Jurkat, Clone E6-1 (cell line): ENCODE data around the gene NPHS1.

Experiments used
- DNase-seq: peaks from one replicate; pipeline ENCODE4 v3.0.0-alpha.2; 2011; ENCODE audit warnings: low read depth, low spot score
- H3K4me3 ChIP-seq: 2 replicates; pipeline ENCODE4 v1.5.1; 2011; ENCODE audit warnings: mild to moderate bottlenecking, low read length, control low read depth, moderate library complexity

Gene NPHS1

GRCh38 chr19:35792888-35793287, 59.4 kb downstream of the NPHS1 start:
- DNase-seq, result no peak

GRCh38 chr19:35792312-35792711, 60.0 kb downstream of the NPHS1 start:
- no peak overlapping the region for H3K4me3 ChIP-seq
- no peak for DNase-seq

More at GRCh38 chr19:35792888-35793287, 59.4 kb downstream of the NPHS1 start:
- H3K4me3 ChIP-seq, result no peak overlapping the region

DNA sequence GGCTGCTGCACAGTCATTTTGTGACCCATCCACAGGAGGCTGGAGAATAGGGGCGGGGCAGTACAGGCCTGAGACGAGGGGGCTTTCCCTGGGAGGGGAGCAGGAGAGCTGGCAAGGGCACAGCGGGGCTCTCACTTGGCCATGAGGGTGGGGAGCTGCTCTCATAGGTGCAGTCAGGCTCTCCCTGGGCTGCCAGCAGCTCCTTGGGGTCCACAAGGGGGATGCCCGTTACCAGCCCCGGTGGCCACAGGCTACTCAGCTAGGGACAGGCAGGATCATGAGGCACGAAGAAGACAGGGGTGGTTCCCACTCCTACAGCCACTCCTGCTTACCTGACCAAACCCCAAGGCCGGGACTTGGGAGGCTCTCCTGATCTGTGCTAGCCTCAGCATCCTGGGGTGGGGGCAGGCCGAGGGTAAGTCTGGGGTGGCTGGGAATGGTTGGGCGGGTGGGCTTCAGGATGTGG, 60.5 kb downstream of the NPHS1 start:
- H3K4me3 ChIP-seq, result no peak overlapping the region
- no peak for DNase-seq

GRCh38 chr19:35790981-35791813, 61.1 kb downstream of the NPHS1 start:
- no peak overlapping the region for H3K4me3 ChIP-seq
- DNase-seq, result no peak

DNA sequence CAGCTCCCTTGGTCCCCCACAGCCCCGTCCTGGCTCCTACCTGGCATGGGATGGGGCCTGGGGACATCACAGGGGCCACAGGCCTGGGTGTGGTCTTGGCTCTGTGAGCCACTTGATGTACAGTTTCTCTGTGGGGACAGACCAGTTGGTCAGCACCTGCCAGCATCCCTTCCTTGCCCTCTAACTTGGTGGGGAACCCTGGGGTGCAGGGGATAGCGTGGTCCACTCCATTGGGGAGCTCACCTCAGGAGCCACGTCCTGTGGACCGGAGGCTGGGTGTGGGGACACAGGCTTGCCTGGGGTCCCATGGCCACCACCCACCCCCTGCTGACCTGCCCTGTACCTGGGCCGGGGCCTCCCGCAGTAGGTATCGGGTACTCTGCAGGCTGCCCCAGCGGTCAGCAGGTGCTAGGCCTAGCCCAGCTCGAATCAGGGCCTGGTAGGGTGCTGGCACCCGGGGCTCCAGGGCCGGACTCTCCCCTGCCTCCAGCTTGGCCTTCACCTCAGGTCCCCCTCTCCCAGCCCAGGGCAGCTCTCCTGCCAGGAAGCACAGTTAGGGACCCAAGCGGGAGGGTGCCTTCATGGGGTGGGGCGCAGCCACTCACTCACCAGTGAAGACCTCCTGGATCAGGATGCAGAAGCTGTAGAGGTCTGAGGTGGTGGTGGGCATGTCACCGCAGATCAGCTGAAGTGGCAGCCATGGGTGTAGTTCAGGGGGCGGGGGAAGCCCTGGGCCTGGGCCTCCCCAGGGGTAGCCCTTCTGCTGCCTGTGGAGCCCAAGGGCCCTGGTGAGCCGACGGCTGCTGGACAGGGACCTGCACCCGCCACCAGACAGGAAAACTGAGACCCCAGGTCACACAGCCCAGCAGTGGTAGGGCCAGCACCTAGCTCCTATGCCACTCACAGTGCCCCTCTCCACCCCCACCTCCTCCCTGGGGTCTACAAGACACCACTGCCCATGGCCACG, 62.0 kb downstream of the NPHS1 start:
- no peak overlapping the region for H3K4me3 ChIP-seq
- DNase-seq, result no peak

DNA sequence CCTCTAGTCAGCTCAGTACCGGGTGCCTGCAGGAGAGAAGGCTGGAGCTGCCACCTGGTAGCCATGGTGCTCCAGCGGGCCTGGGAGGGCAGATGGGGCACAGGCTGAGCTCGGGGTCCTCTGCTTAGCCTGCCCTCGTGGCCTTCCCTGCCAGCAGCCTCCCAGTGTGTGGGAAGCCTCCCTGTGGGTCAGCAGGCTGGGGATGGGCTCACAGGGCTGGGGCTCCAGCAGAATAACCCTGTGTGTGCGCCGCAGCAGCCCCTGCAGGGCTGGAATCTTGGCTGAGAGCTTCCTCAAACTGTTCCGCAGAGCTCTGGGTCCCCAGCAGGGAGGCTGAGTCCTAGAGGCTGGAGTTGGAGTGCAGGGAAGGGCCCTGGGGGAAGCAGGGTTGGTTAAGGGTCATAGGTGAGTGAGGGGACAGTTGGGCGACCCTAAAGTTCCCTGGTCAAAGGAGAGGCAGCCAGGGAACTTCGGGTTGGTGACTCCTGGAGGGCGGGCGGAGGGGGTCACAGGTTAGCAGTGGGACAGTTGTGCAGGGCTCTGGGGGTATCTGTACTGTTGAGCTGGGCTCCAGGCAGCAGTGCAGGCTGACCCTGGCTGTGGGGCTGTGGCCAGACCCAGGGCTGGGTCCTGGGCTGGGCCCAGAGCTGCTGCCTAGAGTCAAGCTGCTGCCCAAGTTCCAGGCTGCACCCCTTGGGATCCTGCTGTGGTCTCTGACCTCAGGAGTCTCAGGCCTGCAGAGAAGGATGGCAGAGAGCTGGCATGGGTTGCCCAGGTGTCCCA, 62.9 kb downstream of the NPHS1 start:
- DNase-seq, result no peak
- H3K4me3 ChIP-seq, result no peak overlapping the region

DNA sequence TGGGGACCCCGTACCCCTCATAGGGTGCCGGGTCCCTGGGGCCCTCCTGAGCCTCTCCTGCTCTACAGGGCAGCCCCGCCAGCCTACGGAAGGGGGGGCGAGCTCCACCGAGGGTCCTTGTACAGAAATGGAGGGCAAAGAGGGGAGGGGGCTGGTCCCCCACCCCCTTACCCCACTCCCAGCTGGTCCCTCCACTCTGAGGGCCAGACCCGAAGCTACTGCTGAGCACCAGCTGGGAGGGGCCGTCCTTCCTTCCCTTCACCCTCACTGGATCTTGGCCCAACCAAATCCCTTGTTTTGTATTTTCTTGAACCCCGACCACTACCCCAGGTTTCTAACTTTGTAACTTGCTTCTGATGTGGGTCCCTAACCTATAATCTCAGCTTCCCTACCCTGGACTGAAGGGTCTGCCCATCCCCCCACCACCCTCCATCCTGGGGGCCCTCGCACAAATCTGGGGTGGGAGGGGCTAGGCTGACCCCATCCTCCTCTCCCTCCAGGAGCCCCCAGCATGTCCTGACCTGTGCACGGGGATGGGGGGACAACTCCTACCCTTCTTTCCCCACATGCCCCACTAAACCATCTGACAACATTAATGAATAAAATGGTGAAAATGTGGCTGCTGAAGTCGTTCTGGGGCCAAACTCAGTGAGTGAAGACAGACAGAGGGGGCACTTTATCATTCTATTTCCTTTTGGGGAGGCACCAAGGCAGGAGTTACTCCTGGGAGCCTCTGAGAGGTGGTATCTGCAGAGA, 63.9 kb downstream of the NPHS1 start:
- no peak overlapping the region for H3K4me3 ChIP-seq
- DNase-seq, result no peak

- DNase-seq, result no peak
- no peak overlapping the region for H3K4me3 ChIP-seq
These were observed 65.0 kb downstream of the NPHS1 start for GRCh38 chr19:35787227-35787799.

DNA sequence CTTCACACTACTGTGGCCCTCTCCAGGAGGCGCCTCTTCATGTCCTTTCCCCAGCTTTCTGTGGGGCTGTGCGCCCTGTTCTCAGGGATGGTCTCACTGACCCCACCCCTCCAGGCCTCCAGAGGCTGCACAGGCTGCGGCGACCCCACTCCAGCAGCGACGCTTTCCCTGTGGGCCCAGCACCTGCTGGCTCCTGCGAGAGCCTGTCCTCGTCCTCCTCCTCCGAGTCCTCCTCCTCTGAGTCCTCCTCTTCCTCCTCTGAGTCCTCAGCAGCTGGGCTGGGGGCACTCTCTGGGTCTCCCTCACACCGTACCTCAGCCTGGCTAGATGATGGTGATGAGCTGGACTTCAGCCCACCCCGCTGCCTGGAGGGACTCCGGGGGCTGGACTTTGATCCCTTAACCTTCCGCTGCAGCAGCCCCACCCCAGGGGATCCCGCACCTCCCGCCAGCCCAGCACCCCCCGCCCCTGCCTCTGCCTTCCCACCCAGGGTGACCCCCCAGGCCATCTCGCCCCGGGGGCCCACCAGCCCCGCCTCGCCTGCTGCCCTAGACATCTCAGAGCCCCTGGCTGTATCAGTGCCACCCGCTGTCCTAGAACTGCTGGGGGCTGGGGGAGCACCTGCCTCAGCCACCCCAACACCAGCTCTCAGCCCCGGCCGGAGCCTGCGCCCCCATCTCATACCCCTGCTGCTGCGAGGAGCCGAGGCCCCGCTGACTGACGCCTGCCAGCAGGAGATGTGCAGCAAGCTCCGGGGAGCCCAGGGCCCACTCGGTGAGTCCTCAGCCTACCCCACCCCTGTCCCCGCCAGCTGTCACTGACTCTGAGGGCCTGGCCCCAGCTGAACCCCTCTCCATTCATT, 65.8 kb downstream of the NPHS1 start:
- DNase-seq, result no peak
- H3K4me3 ChIP-seq, result no peak overlapping the region

GRCh38 chr19:35785339-35785627, 67.0 kb downstream of the NPHS1 start:
- no peak overlapping the region for H3K4me3 ChIP-seq
- no peak for DNase-seq

DNA sequence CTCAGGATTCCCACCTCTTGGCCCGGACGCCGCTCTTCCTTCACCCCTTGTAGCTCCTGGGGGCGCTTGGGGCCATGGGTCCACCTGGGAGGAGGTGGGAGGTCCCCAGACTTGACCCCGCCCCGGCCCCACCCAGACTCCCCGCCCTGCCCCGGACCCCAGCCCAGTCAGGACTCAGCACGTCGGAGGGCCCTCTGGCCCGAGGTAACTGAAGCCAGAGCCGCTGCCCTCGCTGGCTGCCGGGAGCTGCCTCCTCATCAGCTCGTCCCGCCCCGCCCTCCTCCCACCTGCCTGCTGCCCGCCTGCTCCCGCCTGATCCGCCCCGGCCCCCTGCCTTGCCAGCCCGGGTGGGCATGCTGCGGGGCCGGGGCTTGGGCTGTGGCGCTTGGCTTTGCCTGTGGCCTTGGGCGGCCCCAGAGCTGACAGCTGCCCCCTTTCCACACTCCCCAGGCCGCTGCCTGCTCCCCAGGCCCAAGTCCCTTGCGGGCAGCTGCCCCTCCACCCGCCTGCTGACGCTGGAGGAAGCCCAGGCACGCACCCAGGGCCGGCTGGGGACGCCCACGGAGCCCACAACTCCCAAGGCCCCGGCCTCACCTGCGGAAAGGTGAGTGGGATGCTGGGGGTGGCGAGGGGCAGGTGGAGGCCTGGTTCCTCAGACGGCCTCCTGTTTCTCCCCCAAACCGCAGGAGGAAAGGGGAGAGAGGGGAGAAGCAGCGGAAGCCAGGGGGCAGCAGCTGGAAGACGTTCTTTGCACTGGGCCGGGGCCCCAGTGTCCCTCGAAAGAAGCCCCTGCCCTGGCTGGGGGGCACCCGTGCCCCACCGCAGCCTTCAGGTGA, 67.6 kb downstream of the NPHS1 start:
- H3K4me3 ChIP-seq, result no peak overlapping the region
- no peak for DNase-seq

GRCh38 chr19:35783469-35784434, 68.6 kb downstream of the NPHS1 start:
- no peak for DNase-seq
- no peak overlapping the region for H3K4me3 ChIP-seq

DNA sequence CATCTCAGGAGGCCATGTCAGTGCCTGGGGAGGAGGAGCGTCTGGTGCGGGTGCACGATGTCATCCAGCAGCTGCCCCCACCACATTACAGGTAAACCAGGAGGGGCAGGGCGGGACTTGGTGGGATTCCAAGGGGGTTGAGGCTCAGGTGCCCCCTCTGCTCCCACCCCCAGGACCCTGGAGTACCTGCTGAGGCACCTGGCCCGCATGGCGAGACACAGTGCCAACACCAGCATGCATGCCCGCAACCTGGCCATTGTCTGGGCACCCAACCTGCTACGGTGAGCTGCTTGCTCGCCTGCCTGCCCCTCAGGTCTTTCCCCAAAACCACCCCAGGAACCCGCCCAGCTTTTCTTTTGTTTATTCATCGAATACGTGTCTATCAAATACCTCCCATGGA, 69.7 kb downstream of the NPHS1 start:
- H3K4me3 ChIP-seq, result no peak overlapping the region
- DNase-seq, result no peak

GRCh38 chr19:35781650-35782049, 70.7 kb downstream of the NPHS1 start:
- no peak for DNase-seq
- no peak overlapping the region for H3K4me3 ChIP-seq

DNA sequence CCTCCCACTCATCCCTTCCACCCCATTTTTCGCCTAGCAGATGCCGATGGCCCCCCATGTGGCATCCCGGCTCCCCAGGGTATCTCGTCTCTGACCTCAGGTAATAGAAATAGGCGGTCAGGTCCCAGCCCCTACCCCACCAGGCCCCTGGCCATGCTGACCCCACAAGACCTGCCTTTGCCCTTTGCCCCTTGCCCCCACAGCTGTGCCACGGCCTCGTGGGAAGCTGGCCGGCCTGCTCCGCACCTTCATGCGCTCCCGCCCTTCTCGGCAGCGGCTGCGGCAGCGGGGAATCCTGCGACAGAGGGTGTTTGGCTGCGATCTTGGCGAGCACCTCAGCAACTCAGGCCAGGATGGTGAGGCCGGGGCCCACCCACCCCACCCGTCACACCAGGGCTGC, 71.6 kb downstream of the NPHS1 start:
- DNase-seq, result no peak
- no peak overlapping the region for H3K4me3 ChIP-seq

- no peak for DNase-seq
- no peak overlapping the region for H3K4me3 ChIP-seq
These were observed 72.2 kb downstream of the NPHS1 start for GRCh38 chr19:35780058-35780457.
